ENCODE data around the gene NUP98.

GRCh38 chr11:3631331-3631730 is 166.0 kb downstream of the NUP98 start:
- TF ChIP-seq ZNF274 (IDR thresholded peaks at IDR 0.05; ENCODE audit: low read depth, low read length) (no peak), YY1 (IDR thresholded peaks at IDR 0.05; ENCODE audit: insufficient read depth, insufficient read length) (no peak), SUZ12 (IDR thresholded peaks at IDR 0.05; ENCODE audit: extremely low read depth, insufficient read depth, insufficient read length) (no peak)
